Breast epithelium (tissue), 3 donors: ENCODE data around the gene ZNF74.

Source experiments
- CTCF ChIP-seq, 3 donors: fragments of 450-650 bp; IDR thresholded peaks; one replicate each; pipeline ENCODE4 v1.5.1; 2016 to 2017; ENCODE audit warnings: antibody characterized with exemption in 3 of 3, mild to moderate bottlenecking in 3 of 3, moderate library complexity in 3 of 3
- POLR2A ChIP-seq: fragments of 450-650 bp; IDR thresholded peaks from one replicate; pipeline ENCODE4 v1.6.1; 2016; ENCODE audit warnings: antibody characterized with exemption, mild to moderate bottlenecking, moderate library complexity
- POLR2AphosphoS5 ChIP-seq, 3 donors: sonication (generic); formaldehyde crosslinking; IDR thresholded peaks; one replicate each; pipeline ENCODE4 v1.6.1; 2017; ENCODE audit warnings: antibody characterized with exemption in 3 of 3

- no peak for TF ChIP-seq POLR2A
- TF ChIP-seq CTCF (IDR thresholded peaks at IDR 0.05), result no peak
- TF ChIP-seq POLR2AphosphoS5 (IDR thresholded peaks at IDR 0.05), result no peak
These were observed 14.9 kb downstream of the ZNF74 start for GRCh38 chr22:20408891-20409290.
